Measurements from ENCODE around the gene TLDC2.

DNA sequence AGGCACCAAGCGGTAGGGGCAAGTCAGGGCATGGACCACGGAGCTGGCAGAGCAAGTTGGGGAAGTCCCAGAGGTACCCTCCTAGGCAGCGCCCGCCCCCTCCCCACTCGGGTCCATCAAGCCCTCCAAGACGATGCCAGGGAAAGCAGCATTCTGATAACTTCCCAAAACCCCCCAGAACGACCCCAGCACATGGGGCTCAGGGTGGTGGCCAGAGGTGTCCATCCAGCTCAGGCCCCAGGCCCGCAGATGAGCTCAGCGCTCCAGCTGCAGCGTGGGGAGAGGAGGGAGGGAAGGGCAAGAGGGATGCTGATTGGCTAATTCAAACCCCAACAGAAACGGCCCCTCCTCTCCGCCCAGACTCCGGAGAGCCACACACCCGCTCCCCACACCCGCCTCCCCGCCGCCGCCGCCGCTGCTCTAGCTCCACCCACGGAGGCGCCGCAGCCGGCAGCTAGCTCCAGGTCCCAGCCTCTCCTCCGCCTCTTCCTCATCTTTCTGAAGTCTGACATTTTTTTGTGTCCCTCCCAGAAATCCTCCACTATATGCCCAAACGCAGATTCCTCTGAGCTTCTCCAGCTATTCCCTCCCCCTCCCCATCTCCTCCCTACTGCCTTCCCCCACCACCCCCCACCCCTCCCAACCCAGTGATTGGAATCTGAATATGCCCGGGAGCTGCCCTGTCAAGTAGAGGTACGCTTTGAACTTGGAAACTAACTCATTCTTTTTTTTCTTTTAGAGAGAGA, 40.3 kb upstream of the TLDC2 start:
- TF ChIP-seq, protein P1, sequence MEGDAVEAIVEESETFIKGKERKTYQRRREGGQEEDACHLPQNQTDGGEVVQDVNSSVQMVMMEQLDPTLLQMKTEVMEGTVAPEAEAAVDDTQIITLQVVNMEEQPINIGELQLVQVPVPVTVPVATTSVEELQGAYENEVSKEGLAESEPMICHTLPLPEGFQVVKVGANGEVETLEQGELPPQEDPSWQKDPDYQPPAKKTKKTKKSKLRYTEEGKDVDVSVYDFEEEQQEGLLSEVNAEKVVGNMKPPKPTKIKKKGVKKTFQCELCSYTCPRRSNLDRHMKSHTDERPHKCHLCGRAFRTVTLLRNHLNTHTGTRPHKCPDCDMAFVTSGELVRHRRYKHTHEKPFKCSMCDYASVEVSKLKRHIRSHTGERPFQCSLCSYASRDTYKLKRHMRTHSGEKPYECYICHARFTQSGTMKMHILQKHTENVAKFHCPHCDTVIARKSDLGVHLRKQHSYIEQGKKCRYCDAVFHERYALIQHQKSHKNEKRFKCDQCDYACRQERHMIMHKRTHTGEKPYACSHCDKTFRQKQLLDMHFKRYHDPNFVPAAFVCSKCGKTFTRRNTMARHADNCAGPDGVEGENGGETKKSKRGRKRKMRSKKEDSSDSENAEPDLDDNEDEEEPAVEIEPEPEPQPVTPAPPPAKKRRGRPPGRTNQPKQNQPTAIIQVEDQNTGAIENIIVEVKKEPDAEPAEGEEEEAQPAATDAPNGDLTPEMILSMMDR (IDR thresholded peaks at IDR 0.05), result no peak
- no peak for TF ChIP-seq POLR2A (IDR thresholded peaks at IDR 0.05)

Measured in testis (tissue), 2 donors.